Hepatocyte (in vitro differentiated cells): Measurements from ENCODE around the gene CAPN12.

Experiments
- CTCF ChIP-seq: fragments of 200-600 bp; sonication (generic); IDR thresholded peaks from 2 replicates; pipeline ENCODE4 v1.5.1; 2016; ENCODE audit warnings: antibody characterized with exemption, mild to moderate bottlenecking; ENCODE audit not compliant: poor library complexity
- EZH2phosphoT487 ChIP-seq: fragments of 200-600 bp; sonication (generic); IDR thresholded peaks from one replicate; pipeline ENCODE4 v1.6.1; 2018; ENCODE audit warnings: antibody characterized with exemption, mild to moderate bottlenecking, low read depth, moderate library complexity; ENCODE audit not compliant: unreplicated experiment, severe bottlenecking

- TF ChIP-seq CTCF (no peak), EZH2phosphoT487 (no peak)
Measured at GRCh38 chr19:38682195-38682867, 61.9 kb downstream of the CAPN12 start.
